Motor neuron (in vitro differentiated cells): ENCODE results near the gene HSPG2. TPM values are rescaled to one million over a fixed set of nuclear protein-coding genes. Genes with fewer than 3 reads are reported as not detected.
"Not testable (repeated sequence)": the region's sequence is repeated elsewhere in the genome, so short reads cannot be mapped to it uniquely, and the experiment has no call there.

Source experiments
- ATAC-seq, 8 experiments: fragments of 200-7000 bp; cut with Tn5 transposase; replicated peaks in 6 of 8; 2 replicates each; pipeline ENCODE4 v1.8.0; 2021; ENCODE audit warnings: mild to moderate bottlenecking in 8 of 8, moderate library complexity in 8 of 8
- H3K27ac ChIP-seq, 2 donors: fragments of 250-450 bp; sonication (Bioruptor Pico); 2 replicates each; pipeline ENCODE4 v1.9.0; 2021; ENCODE audit warnings: antibody characterized with exemption in 2 of 2, mild to moderate bottlenecking in 2 of 2, moderate library complexity in 1 of 2
- H3K4me1 ChIP-seq, 2 donors: fragments of 250-450 bp; sonication (Bioruptor Pico); replicated peaks in 1 of 2; 2 replicates each; pipeline ENCODE4 v1.6.1; 2021; ENCODE audit warnings: antibody characterized with exemption in 2 of 2, mild to moderate bottlenecking in 2 of 2, moderate library complexity in 1 of 2
- H3K4me3 ChIP-seq, 5 donors: fragments of 250-450 bp; sonication (Bioruptor Pico); 2 replicates each; pipeline ENCODE4 v1.9.0; 2021; ENCODE audit warnings: antibody characterized with exemption in 5 of 5, mild to moderate bottlenecking in 5 of 5, moderate library complexity in 4 of 5
- WGBS, 10 experiments: fragments of 450-650 bp; shearing (Covaris generic); methylation state at CpG; one replicate each; pipeline ENCODE4 v1.0.0; 2022; 5-methylcytosine and 5-hydroxymethylcytosine counted together
- in situ Hi-C, 9 experiments: fragments of 400-800 bp; cut with MboI; loops; one replicate each; pipeline ENCODE4 v1.15.0; 2021; ENCODE audit warnings: low sequenced_read_pairs in 9 of 9, low pct_unique_long_range_greater_than_20kb in 2 of 9; ENCODE audit not compliant: unreplicated experiment in 9 of 9
- total RNA-seq, 8 experiments: library from RNA; unstranded; fragments of 300-600 nt; gene quantifications; 2 replicates each; pipeline versions ENCODE4 v1.2.3 to v1.2.4, GENCODE V29; 2022

HSPG2 gene
- total RNA-seq, 8 experiments from 2014 or later = 5.8 to 47.9 (median 12.8) TPM

GRCh38 chr1:21828075-21828474 is 109.0 kb downstream of the HSPG2 start:
- Histone ChIP-seq H3K4me1 (no peaks in the 10 kb centered on the region), H3K27ac (no peak overlapping the region), H3K4me3 (no peak overlapping the region)
- in situ Hi-C loops = no loop called here
- ATAC-seq = no peak
- WGBS, 10 experiments = 60 to 100% (median 95%) methylated on average over 1 to 4 of the region's 13 CpGs; no CpG with 5 or more reads in 7 of the 10 experiments

GRCh38 chr1:21827141-21827679 is 109.9 kb downstream of the HSPG2 start:
- Histone ChIP-seq H3K4me3 (no peak overlapping the region), H3K27ac (no peak overlapping the region), H3K4me1 (peaks cover 0 to 3% of the 10 kb centered on the region in 2 donors)
- in situ Hi-C loops = no loop called here
- no peak for ATAC-seq
- 92 to 100% (median 100%) methylated on average over 1 to 5 of the region's 5 CpGs; no CpG with 5 or more reads in 2 of the 10 experiments for WGBS, 10 experiments

GRCh38 chr1:21826694-21827093 is 110.4 kb downstream of the HSPG2 start:
- H3K4me1 ChIP-seq = not testable (repeated sequence)

GRCh38 chr1:21825393-21825792 is 111.7 kb downstream of the HSPG2 start:
- no peak overlapping the region for H3K27ac ChIP-seq
- in situ Hi-C loops = no loop called here
- WGBS, 10 experiments = 67 to 100% (median 85%) methylated on average over 1 to 6 of the region's 7 CpGs; no CpG with 5 or more reads in 1 of the 10 experiments
- no peak for ATAC-seq
- peaks cover 0 to 3% of the 10 kb centered on the region in 2 donors for H3K4me1 ChIP-seq
- no peak overlapping the region for H3K4me3 ChIP-seq

More at GRCh38 chr1:21826694-21827093, 110.4 kb downstream of the HSPG2 start:
- in situ Hi-C loops, ATAC-seq, H3K4me3 ChIP-seq, H3K27ac ChIP-seq: not testable (repeated sequence)
- WGBS, 10 experiments = 80 to 100% (median 92%) methylated on average over 1 to 10 of the region's 10 CpGs; no CpG with 5 or more reads in 1 of the 10 experiments

- H3K4me1 ChIP-seq = peaks cover 0 to 3% of the 10 kb centered on the region in 2 donors
- H3K4me3 ChIP-seq = no peak overlapping the region
- no peak for ATAC-seq
- H3K27ac ChIP-seq = no peak overlapping the region
- in situ Hi-C loops = no loop called here
- WGBS, 10 experiments = 67 to 100% (median 100%) methylated on average over 1 to 2 of the region's 2 CpGs; no CpG with 5 or more reads in 2 of the 10 experiments
These were observed 112.2 kb downstream of the HSPG2 start for GRCh38 chr1:21824926-21825325.

- peaks cover 0 to 3% of the 10 kb centered on the region in 2 donors for H3K4me1 ChIP-seq
- in situ Hi-C loops = no loop called here
- WGBS, 10 experiments = 73 to 90% (median 81%) methylated on average over 3 to 5 of the region's 22 CpGs; no CpG with 5 or more reads in 6 of the 10 experiments
- no peak overlapping the region for H3K4me3 ChIP-seq
- ATAC-seq = no peak
- no peak overlapping the region for H3K27ac ChIP-seq
These were observed 113.0 kb downstream of the HSPG2 start for GRCh38 chr1:21823980-21824702.

- ATAC-seq = peak in 2 of 8 experiments; percentile 10 to 12
- peaks cover 0 to 3% of the 10 kb centered on the region in 2 donors for H3K4me1 ChIP-seq
- H3K27ac ChIP-seq = no peak overlapping the region
- no peak overlapping the region for H3K4me3 ChIP-seq
- 87 to 100% (median 93%) methylated on average over 1 to 11 of the region's 44 CpGs; no CpG with 5 or more reads in 4 of the 10 experiments for WGBS, 10 experiments
- in situ Hi-C loops = no loop called here
These were observed 113.7 kb downstream of the HSPG2 start for GRCh38 chr1:21823206-21823979.

GRCh38 chr1:21822349-21822748 is 114.8 kb downstream of the HSPG2 start:
- peak; percentile 40 to 75 (median 62) for ATAC-seq
- Histone ChIP-seq H3K4me3 (no peak overlapping the region), H3K27ac (no peak overlapping the region), H3K4me1 (peaks cover 0 to 3% of the 10 kb centered on the region in 2 donors)
- in situ Hi-C loops = no loop called here
- 20 to 70% methylated on average over 1 to 4 of the region's 9 CpGs; no CpG with 5 or more reads in 8 of the 10 experiments for WGBS, 10 experiments

- ATAC-seq = peak in 3 of 8 experiments; percentile 9 to 23 (median 19)
- H3K4me3 ChIP-seq = no peak overlapping the region
- H3K4me1 ChIP-seq = peaks cover 0 to 3% of the 10 kb centered on the region in 2 donors
- WGBS, 10 experiments = 67 to 100% (median 89%) methylated on average over 1 to 9 of the region's 11 CpGs; no CpG with 5 or more reads in 4 of the 10 experiments
- in situ Hi-C loops = no loop called here
- no peak overlapping the region for H3K27ac ChIP-seq
These were observed 115.6 kb downstream of the HSPG2 start for GRCh38 chr1:21821385-21822019.

- Histone ChIP-seq H3K4me3 (no peak overlapping the region), H3K4me1 (peaks cover 0 to 3% of the 10 kb centered on the region in 2 donors), H3K27ac (no peak overlapping the region)
- ATAC-seq = no peak
- in situ Hi-C loops = no loop called here
- WGBS, 10 experiments = 87 to 100% (median 95%) methylated on average over 2 to 9 of the region's 9 CpGs; no CpG with 5 or more reads in 4 of the 10 experiments
These were observed 116.4 kb downstream of the HSPG2 start for GRCh38 chr1:21820597-21821232.

- no peak overlapping the region for H3K4me3 ChIP-seq
- in situ Hi-C loops = no loop called here
- H3K27ac ChIP-seq = no peak overlapping the region
- ATAC-seq = peak in 3 of 8 experiments; percentile 7 to 8 (median 8)
- peaks cover 0 to 3% of the 10 kb centered on the region in 2 donors for H3K4me1 ChIP-seq
- 33 to 35% methylated on average over 1 to 5 of the region's 10 CpGs; no CpG with 5 or more reads in 8 of the 10 experiments for WGBS, 10 experiments
These were observed 118.5 kb downstream of the HSPG2 start for GRCh38 chr1:21818656-21819055.

GRCh38 chr1:21816602-21817302 is 120.4 kb downstream of the HSPG2 start:
- no peaks in the 10 kb centered on the region for H3K4me1 ChIP-seq

More at GRCh38 chr1:21816602-21817302, 120.4 kb downstream of the HSPG2 start:
- no peak overlapping the region for H3K4me3 ChIP-seq
- 59 to 100% (median 92%) methylated on average over 3 to 8 of the region's 8 CpGs; no CpG with 5 or more reads in 2 of the 10 experiments for WGBS, 10 experiments
- ATAC-seq = peak in 1 of 8 experiments; percentile 10
- no peak overlapping the region for H3K27ac ChIP-seq
- in situ Hi-C loops = no loop called here
